HG02623 (cell line): ENCODE measurements around the gene SSX7.
"Not testable (repeated sequence)": the region's sequence is repeated elsewhere in the genome, so short reads cannot be mapped to it uniquely, and the experiment has no call there.

Experiments
- ATAC-seq: cut with Tn5 transposase; IDR thresholded peaks from one replicate; pipeline ENCODE4 v1.9.1; 2021; ENCODE audit warnings: moderate library complexity; ENCODE audit not compliant: unreplicated experiment

The SSX7 gene

GRCh38 chrX:52654800-52655199, at the start of gene SSX7:
SSX7 (minus strand) TSS chrX:52654900; CDS start chrX:52653472, 1,428 bp downstream.
- not testable (repeated sequence) for ATAC-seq

- not testable (repeated sequence) for ATAC-seq
Measured at GRCh38 chrX:52692034-52692433, 37.3 kb upstream of the SSX7 start.

DNA sequence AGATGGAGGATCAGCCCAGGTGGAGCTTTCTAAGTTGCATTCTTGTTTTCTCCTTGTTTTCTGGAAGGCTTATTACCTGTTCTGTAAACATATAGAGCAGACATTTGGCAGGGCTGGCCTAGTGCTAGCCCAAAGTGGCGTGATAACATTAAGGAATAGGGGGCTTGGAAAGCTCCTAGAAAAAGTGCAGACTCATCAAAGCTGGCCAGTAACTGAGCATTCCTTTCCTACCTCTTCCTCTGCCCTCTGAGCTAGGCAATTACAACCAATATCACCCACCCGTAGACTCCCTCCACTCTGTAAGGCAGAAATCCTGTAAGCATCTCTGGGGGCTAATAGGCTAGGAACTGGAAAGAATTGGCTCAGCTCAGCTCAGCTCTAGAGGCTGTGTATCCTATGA, 7.5 kb upstream of the SSX7 start:
- not testable (repeated sequence) for ATAC-seq

- not testable (repeated sequence) for ATAC-seq
Measured at GRCh38 chrX:52655475-52655874, 775 bp upstream of the SSX7 start.

GRCh38 chrX:52650676-52651075, 4.0 kb downstream of the SSX7 start:
- not testable (repeated sequence) for ATAC-seq

GRCh38 chrX:52648956-52649355, 5.7 kb downstream of the SSX7 start:
- not testable (repeated sequence) for ATAC-seq

- not testable (repeated sequence) for ATAC-seq
Measured at GRCh38 chrX:52628483-52628882, 26.2 kb downstream of the SSX7 start.

- not testable (repeated sequence) for ATAC-seq
Measured at GRCh38 chrX:52620661-52621060, 34.0 kb downstream of the SSX7 start.

DNA sequence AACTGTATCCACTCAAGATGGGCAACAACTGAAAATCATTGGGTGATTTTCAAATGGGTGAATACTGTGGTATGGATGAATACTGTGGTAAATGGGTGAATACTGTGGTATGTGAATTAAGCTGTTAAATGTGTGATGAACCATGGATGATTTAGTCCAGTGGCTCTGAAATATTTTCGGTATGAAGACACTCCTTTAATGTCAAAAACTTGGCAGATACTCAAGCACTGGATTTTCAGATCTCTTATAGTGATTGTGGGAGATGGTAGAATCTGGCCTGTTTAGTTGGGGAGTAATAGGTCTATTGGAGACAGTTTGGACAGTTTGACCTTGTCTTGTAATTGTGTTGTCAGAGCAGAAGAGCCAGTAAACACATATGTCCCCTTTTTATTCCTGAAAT, 45.7 kb downstream of the SSX7 start:
- ATAC-seq, result no peak

- not testable (repeated sequence) for ATAC-seq
Measured at GRCh38 chrX:52603151-52603550, 51.5 kb downstream of the SSX7 start.

DNA sequence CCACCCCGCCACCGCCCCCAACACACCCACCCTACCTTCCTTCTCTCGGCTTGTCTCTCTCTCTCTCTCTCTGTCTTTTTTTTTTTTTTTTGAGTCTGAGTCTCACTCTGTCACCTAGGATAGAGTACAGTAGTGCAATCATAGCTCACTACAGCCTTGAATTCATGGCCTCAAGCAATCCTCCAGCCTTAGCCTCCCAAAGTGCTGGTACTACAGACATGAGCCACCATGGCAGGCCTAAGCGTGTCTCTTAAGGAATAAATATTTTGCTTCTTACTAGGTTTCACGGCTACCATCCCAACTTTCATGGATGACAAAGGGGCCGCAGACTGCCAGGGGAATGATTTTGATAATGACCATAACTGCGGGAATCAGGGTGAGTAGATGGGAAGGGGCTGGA, 55.8 kb downstream of the SSX7 start:
- no peak for ATAC-seq

GRCh38 chrX:52594658-52595057, 60.0 kb downstream of the SSX7 start:
- ATAC-seq, result no peak
